Adrenal gland (tissue), 5 donors: ENCODE data around the gene PGD.

Experiments
- POLR2A ChIP-seq, 2 donors: fragments of 450-650 bp; IDR thresholded peaks; one replicate each; pipeline ENCODE4 v1.6.1; 2017; ENCODE audit warnings: antibody characterized with exemption in 2 of 2, mild to moderate bottlenecking in 2 of 2, moderate library complexity in 1 of 2
- TF ChIP-seq, protein P1 (sequence below), 6 experiments: fragments of 450-650 bp in 4 of 6; fragments of 200-600 bp in 2 of 6; sonication (generic) in 1 of 6; IDR thresholded peaks; 1 replicate in 5 of 6; 2 replicates in 1 of 6; pipeline versions ENCODE4 v1.5.1 to v1.8.0; 2016 to 2021; ENCODE audit warnings: antibody characterized with exemption in 6 of 6, mild to moderate bottlenecking in 2 of 6, moderate library complexity in 1 of 6
- donor health status: DM: no; HTN: no; CAD: no.

DNA sequence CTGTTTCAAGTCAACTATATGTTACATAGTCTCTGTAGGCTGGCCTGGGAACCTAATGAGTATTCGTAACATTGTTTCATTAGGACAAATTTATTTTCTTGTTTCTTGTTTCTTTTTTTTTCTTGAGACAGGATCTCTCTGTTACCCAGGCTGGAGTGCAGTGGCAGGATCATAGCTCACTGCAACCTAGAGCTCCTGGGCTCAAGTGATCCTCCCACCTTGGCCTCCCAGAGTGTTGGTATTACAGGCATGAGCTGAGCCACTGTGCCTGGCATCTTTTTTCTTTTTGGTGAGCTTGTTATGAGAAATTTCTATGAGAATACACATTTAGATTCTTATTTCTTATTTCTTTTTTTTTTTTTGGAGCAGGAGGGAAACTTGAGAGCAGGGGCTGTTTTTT is 38.2 kb downstream of the PGD start:
- TF ChIP-seq, protein P1, sequence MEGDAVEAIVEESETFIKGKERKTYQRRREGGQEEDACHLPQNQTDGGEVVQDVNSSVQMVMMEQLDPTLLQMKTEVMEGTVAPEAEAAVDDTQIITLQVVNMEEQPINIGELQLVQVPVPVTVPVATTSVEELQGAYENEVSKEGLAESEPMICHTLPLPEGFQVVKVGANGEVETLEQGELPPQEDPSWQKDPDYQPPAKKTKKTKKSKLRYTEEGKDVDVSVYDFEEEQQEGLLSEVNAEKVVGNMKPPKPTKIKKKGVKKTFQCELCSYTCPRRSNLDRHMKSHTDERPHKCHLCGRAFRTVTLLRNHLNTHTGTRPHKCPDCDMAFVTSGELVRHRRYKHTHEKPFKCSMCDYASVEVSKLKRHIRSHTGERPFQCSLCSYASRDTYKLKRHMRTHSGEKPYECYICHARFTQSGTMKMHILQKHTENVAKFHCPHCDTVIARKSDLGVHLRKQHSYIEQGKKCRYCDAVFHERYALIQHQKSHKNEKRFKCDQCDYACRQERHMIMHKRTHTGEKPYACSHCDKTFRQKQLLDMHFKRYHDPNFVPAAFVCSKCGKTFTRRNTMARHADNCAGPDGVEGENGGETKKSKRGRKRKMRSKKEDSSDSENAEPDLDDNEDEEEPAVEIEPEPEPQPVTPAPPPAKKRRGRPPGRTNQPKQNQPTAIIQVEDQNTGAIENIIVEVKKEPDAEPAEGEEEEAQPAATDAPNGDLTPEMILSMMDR (IDR thresholded peaks at IDR 0.05), result no peak
- no peak for TF ChIP-seq POLR2A (IDR thresholded peaks at IDR 0.05)
